ENCODE data around the gene PCNX3.

The PCNX3 gene

DNA sequence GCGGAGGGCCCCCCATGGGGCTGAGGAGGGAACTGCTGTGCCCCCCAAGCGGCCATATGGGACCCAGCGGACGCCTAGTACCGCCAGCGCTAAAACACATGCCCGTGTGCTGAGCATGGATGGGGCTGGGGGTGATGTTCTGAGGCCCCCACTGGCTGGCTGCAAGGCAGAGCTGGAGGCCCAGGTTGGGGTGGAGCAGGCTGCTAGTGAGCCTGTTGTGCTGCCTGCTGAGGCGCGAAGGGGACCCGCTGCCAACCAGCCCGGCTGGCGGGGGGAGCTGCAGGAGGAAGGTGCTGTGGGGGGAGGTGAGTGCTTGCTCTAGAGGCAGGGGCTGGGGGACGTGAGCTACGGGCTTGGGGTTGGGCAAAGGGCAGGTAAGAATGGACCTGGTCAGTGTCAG, 3.2 kb downstream of the PCNX3 start:
- no peak for DNase-seq (ENCODE audit: low read depth in 1 of 2, low spot score in 1 of 2)

DNA sequence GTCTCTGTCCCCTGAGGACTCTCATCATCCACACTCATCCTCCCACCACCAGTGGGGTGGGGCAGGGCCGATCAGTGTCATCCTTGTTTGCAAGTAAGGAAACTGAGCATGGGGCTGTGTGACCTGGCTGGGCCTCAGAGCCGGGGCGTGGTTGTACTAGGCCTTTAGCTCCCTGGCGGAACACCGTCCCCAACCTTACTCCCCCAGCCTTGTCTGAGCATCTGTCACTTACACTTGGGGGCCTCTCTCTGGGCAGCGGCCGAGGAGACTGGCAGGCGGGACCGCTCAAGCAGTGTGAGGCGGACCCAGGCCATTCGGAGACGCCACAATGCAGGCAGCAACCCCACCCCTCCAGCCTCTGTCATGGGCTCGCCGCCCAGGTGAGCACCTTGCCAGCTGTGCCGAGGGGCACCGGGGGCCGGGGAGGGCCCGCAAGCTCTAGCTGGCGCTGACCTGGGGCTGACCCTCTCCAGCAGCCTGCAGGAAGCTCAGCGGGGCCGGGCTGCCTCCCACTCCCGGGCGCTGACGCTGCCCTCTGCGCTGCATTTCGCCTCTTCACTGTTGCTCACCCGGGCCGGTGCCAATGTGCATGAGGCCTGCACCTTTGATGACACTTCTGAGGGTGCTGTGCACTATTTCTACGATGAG, 3.8 kb downstream of the PCNX3 start:
- DNase-seq (ENCODE audit: low read depth in 1 of 2, low spot score in 1 of 2): no peak

DNA sequence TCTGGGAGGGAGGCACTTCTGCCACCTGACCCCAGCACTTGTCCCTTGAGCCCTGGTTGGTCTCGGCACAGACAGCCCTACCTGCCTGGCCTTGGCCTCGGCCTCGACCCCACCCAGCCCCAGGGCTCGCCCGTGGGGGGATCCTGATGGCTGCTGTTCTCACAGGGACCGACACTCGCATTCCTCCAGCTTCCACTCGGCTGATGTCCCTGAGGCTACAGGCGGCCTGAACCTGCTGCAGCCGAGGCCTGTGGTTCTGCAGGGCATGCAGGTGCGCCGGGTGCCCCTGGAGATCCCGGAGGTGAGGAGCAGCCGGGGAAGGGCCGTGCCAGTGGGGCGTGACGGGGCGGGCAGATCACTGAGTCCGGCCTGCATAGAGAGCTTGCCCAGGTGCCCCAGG, 5.1 kb downstream of the PCNX3 start:
- DNase-seq (ENCODE audit: low read depth in 1 of 2, low spot score in 1 of 2): no peak

DNA sequence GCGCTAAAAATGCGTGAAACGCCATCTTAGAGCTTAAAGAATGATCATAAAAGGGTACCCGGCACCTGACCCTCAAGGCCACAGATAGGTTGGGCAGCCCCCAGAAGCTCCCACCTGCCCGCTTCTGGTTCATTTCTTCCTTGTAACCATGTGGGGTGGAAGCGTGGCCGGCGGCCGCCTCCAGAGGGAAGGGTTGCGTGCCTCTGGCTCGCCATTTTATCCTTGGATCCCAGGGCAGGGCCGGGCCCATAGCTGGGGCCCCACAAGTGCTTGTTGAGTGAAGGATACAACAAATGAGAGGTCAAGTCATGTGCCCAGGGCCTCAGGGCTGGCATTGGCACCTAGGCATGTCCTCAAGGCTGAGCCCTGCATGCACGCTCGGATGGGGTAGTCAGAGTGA, 5.9 kb downstream of the PCNX3 start:
- DNase-seq (ENCODE audit: low read depth in 1 of 2, low spot score in 1 of 2): no peak

DNA sequence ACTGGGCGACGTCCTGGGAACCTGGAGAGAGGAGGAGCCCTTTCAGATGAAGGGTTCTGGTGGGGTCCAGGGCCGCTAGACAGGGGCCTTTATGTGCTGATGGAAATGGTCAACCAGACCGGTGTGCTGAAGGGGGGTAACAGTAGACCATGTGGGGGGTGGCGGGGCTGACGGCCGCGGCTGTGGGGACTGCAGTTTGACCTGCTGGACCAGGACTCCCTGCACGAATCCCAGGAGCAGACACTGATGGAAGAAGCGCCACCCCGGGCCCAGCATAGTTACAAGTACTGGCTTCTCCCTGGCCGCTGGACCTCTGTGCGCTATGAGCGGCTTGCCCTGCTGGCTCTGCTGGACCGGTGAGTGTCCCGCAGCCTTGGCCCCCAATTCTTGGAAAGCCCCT, 6.4 kb downstream of the PCNX3 start:
- no peak for DNase-seq (ENCODE audit: low read depth in 1 of 2, low spot score in 1 of 2)

DNA sequence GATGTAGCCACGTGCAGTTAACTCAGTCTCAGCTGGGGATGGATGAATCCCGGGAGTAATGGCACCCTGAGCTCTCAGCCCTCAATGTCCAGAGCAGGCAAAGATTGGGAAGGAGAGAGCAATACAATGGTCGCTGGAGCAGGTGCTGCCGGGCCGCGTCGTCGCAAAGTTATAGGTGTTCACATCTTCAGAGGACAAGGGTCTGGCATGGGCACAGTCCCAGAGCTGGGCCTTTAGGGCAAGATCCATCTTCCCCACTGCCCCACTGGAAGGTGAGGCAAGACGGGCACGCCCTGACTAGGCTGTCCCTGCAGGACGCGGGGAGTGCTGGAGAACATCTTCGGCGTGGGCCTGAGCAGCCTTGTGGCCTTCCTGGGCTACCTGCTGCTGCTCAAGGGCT, 7.6 kb downstream of the PCNX3 start:
- no peak for DNase-seq (ENCODE audit: low read depth in 1 of 2, low spot score in 1 of 2)

DNA sequence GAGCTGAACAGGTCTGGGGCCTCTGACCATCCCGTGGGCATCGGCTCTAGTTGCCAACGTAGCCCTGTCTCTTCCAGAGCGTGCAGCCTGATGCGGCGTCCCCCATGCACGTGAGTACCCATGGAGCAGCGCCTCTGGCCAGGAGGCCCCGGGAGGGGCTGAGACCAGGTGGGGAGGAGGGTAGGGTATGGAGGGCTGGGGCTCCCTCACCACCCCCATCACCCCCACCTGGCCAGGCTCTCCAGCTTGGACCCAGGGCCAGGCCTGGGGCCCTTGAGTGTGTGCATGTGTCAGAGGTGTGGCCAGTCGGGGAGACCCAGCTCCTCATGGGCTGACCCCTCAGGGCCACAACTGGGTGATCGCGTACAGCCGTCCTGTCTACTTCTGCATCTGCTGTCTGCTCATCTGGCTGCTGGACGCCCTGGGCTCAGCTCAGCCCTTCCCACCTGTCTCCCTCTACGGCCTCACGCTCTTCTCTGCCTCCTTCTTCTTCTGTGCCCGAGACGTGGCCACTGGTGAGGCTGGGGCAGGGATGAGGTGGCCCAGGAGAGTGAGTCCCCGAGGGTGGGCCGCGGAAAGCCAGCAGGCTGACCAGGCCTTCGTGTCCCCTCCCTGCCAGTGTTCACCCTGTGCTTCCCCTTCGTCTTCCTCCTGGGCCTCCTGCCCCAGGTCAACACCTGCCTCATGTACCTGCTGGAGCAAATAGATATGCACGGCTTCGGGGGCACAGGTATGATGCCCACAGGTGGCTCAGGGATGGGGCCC, 8.5 kb downstream of the PCNX3 start:
- DNase-seq (ENCODE audit: low read depth in 1 of 2, low spot score in 1 of 2): no peak

DNA sequence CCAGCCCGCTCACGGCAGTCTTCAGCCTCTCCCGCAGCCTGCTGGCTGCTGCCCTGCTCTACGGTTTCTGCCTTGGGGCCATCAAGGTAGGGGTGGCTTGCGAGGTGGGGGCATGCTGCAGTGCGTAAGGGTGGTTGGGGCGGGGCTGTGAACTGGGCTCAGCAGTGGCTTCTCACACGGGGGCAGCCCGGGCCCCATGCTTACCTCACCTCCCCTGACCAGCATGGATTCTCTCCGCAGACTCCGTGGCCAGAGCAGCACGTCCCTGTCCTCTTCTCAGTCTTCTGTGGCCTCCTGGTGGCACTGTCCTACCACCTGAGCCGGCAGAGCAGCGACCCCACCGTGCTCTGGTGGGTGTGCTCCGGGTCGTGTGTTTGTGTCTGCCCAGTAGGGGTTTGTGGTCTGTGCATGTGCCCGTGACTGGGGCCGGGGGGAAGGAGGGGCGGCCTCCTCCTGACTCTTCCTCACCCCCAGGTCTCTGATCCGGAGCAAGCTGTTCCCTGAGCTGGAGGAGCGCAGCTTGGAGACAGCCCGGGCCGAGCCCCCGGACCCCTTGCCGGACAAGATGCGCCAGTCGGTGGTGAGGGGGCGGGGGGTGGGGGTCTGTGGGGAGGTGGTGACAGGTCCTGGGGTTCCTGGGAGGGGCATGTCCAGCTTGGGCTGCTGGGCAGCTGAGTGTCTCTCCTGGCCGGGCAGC, 9.5 kb downstream of the PCNX3 start:
- DNase-seq (ENCODE audit: low read depth in 1 of 2, low spot score in 1 of 2): no peak

DNA sequence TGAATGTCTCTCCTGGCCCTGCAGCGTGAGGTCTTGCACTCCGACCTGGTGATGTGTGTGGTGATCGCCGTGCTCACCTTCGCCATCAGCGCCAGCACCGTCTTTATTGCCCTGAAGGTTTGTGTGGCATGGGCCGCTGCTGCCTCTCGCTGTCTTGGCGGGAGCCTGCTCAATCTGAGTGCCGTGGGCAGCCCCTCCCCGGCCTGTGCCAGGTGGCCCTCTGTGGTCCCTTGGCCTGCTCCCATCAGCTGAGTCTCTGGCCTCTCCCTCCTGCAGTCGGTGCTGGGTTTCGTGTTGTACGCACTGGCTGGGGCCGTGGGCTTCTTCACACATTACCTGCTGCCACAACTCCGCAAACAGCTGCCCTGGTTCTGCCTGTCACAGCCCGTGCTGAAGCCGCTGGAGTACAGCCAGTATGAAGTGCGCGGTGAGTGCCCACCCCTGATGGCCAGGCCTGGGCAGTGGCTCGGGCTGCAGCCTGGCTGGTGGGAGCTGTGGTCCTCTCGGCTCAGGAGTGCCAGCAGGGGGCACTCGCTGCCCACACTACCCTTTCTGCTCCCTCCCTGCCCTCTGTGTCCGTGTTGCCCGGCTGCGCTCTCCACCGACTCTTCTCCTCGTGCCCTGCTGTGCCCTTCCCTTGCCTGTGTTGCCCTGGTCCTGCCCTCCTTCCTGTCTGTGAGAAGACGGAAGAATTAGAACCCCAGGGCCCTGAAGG, 10.2 kb downstream of the PCNX3 start:
- DNase-seq (ENCODE audit: low read depth in 1 of 2, low spot score in 1 of 2): peak in 1 of 2 donors; percentile 28

DNA sequence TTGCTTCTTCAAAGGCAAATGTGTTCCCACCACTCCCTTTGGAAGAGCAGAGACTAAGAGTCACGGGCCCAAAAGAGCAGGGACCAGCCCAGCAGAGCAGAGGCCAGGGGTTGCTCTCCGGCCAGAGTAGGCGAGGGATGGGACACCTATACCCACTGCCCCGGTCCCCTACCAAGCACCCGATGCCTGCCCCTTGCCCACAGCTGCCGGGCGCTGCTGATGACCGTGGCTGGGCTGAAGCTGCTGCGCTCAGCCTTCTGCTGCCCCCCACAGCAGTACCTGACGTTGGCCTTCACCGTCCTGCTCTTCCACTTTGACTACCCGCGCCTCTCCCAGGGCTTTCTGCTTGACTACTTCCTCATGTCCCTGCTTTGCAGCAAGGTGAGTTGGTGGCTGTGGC, 11.6 kb downstream of the PCNX3 start:
- no peak for DNase-seq (ENCODE audit: low read depth in 1 of 2, low spot score in 1 of 2)

DNA sequence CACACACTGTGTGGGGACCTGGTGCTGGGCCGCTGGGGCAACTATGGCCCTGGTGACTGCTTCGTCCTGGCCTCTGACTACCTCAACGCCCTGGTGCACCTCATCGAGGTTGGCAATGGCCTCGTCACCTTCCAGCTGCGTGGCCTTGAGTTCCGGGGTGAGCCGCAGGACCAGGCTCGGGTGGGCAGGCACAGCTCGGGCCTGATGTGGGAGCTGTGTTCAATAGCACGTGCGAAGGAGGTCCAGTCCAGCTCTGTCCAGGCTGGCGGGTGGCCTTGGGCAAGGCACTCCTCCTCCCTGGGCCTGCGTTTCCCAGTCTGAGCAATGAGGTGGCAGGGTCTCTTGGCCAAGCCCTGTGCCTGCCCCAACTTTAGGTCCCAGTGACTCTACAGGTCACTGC, 14.0 kb downstream of the PCNX3 start:
- no peak for DNase-seq (ENCODE audit: low read depth in 1 of 2, low spot score in 1 of 2)

DNA sequence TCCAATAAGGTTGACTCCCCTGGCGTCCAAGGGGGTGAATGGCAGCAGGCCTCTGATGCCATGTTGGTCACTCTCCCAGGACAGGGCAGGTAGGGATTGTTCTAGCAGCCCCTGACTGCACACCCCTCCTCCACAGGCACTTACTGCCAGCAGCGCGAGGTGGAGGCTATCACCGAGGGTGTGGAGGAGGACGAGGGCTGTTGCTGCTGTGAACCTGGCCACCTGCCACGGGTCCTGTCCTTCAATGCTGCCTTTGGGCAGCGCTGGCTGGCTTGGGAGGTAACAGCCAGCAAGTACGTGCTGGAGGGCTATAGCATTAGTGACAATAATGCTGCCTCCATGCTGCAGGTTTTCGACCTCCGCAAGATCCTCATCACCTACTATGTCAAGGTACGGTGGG, 14.6 kb downstream of the PCNX3 start:
- no peak for DNase-seq (ENCODE audit: low read depth in 1 of 2, low spot score in 1 of 2)

DNA sequence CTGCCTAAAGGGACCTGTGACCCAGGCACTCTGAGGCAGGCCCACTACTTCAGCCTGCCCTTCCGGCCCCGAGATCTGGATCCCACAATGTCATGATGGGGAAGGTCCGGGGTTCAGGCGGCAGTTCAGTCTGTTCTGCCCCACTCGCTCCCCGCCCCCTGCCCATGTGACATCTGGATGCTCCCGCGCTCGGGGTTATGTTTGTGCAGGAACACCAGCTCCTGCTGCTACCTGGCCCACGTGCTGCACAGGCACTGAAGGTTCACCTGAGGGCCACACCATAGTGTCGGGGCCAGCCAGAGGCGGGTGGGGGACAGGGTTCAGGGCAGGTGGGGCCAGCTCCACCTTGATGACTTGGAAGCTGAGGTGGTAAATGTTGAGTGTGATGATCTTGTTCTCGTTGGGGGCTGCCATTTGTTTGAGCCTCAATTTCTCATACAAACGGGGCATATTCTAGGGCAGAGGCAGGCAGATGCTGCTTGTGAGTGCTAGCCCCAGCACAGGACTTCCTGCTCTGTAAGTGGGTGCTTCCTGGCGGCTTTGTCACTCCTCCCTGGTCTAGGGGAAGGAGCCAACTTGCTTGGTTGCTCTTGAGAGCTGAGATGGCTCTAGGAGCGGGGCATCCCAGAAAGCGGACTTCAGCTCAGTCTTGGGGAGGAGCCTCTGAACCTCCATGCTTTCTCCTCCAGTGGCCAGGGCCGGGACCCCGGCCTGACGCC, 18.0 kb downstream of the PCNX3 start:
- no peak for DNase-seq (ENCODE audit: low read depth in 1 of 2, low spot score in 1 of 2)

DNA sequence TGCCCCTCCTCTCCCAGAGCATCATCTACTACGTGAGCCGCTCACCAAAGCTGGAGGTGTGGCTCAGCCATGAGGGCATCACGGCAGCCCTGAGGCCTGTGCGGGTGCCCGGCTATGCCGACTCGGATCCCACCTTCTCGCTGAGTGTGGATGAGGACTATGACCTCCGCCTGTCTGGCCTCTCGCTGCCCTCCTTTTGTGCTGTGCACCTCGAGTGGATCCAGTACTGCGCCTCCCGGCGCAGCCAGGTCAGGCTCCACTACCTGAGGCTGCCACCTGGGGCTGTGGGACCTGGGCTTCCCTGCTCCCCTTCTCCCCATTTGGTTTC, 18.5 kb downstream of the PCNX3 start:
- DNase-seq (ENCODE audit: low read depth in 1 of 2, low spot score in 1 of 2): no peak

DNA sequence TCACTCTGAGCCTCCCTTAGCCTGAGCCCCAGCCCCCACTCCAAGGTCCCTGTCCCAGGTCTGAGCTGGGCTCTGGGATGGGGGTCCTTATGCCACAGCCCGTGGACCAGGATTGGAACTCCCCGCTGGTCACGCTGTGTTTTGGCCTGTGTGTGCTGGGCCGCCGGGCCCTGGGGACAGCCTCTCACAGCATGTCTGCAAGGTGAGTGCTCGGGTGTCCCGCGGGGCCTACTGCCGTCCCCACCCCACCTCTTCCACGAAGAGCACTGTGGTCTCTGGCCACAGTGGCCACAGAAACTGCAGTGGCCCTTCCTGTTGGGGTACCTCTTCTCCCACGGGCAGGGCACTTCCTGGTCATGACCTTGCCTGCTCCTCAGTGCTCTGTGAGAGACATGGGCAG, 18.9 kb downstream of the PCNX3 start:
- no peak for DNase-seq (ENCODE audit: low read depth in 1 of 2, low spot score in 1 of 2)

DNA sequence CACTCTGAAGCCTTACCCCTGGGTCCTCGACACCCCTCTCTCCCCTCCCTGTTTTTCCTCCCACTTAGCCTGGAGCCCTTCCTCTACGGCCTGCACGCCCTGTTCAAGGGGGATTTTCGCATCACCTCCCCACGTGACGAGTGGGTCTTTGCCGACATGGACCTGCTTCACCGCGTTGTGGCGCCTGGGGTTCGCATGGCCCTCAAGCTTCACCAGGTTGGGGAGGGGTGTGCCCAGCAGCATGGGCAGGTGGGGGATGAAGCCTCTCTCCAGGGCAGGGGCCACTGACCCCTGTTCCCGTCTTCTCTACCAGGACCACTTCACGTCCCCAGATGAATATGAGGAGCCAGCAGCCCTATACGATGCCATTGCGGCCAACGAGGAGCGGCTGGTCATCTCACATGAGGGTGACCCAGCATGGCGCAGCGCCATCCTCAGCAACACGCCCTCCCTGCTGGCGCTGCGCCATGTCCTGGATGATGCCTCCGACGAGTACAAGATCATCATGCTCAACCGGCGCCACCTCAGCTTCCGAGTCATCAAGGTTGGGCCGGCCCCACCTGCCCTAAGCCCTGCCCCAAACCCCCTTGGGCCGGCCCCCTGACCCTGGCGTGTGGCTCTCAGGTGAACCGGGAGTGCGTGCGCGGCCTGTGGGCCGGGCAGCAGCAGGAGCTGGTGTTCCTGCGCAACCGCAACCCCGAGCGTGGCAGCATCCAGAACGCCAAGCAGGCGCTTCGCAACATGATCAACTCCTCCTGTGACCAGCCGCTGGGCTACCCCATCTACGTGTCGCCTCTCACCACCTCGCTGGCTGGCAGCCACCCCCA, 19.5 kb downstream of the PCNX3 start:
- no peak for DNase-seq (ENCODE audit: low read depth in 1 of 2, low spot score in 1 of 2)

DNA sequence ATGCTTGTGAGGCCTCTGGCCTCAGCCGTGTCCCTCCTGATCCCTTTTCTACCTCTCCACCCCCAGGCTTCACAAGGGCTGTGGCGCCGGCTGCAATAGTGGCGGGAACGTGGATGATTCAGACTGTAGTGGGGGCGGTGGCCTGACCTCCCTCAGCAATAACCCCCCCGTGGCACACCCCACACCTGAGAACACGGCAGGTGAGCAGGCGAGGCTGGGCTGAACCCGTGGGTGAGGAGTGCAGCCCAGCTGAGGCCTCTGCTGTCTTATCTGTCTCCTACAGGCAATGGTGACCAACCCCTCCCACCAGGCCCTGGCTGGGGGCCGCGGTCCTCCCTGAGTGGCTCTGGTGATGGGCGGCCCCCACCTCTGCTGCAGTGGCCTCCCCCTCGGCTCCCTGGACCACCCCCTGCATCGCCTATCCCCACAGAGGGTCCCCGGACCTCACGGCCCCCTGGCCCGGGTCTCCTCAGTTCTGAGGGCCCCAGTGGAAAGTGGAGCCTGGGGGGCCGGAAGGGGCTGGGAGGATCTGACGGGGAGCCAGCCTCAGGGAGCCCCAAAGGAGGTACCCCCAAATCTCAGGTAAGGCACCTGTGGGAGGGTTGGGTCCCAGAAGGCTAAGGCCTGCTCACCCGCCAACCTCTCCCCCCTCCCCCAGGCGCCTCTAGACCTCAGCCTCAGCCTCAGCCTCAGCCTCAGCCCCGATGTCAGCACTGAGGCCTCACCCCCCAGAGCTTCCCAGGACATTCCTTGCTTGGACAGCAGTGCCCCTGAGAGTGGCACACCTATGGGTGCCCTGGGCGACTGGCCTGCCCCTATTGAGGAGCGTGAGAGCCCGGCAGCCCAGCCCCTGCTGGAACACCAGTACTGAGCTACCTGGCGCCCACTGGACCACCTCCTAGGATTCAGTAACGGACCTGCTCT, 20.8 kb downstream of the PCNX3 start:
- no peak for DNase-seq (ENCODE audit: low read depth in 1 of 2, low spot score in 1 of 2)

DNA sequence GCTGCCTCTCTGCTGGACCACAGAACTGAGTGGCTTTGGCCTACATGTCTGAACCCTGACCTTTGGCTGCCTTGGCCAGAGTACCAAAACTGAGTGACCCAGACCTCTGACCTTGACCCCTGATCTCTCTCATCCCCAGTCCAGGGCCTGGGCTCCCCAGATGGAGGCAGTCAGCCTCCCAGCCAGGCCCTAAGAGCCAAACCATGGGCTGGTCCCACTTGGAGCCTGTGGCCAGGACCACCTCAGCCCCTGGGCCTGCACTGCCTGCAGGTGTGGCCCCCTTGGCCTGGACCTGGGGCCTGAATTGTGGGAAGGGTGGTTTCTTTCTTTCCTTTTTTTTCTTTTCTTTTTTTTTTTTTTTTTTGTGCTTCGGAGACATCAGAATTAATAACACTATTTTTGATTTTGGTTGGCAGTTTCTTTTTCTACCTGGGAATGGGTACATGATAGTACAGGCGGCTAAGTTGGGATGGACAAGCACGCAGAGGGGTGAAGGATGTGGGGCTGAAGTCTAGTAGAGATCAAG, 21.5 kb downstream of the PCNX3 start:
- no peak for DNase-seq (ENCODE audit: low read depth in 1 of 2, low spot score in 1 of 2)

DNA sequence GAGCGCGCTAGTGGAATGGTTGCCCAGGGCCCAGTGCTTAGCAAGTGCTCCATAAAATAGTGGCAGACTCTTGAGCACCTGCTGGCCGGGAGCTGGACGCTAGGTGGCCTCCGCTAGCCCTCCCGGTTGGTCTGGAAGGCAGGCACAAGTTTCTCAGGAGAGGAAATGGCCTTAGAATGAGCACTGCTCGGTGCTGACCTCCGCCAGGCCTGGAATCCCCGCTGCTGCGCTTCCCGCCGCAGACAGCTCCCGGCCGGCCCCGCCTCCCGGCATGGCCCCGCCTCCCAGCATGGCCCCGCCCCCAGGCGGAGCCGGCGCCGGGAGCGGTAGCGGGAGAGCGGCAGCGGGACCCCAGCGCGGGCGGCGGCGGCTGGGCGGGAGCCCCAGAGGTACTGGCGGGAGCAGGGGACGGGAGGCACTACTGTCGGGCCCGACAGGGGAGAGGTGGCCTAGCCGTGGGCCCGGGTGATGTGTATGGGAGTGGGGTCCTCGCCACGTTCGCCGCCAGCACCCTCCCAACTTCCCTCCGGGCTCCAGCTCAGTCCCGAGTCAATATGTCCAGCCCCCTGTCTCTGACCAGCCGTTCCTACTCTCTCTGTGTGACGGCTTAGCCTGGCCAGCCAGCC, 22.3 kb downstream of the PCNX3 start, which contains the start of gene SIPA1:
Gene SIPA1 (plus strand): TSS at position 308 of the 626 bp plus-strand sequence. CDS start 2,821 bp downstream, outside the sequence.
- peak; percentile 60 to 74 for DNase-seq (ENCODE audit: low read depth in 1 of 2, low spot score in 1 of 2)
